SKM-1 (cell line): Measurements from ENCODE around the gene TNS3.

Source experiments
- DNase-seq: peaks from one replicate; lab custom pipeline; 2025; ENCODE audit not compliant: unreplicated experiment; lab: John Stamatoyannopoulos, UW

Gene TNS3

GRCh38 chr7:47414342-47415317 is 167.3 kb downstream of the TNS3 start:
- DNase-seq: no peak

- no peak for DNase-seq
Measured at GRCh38 chr7:47413526-47414341, 168.2 kb downstream of the TNS3 start.

GRCh38 chr7:47411901-47412300 is 170.0 kb downstream of the TNS3 start:
- no peak for DNase-seq

- no peak for DNase-seq
Measured at GRCh38 chr7:47411281-47411869, 170.5 kb downstream of the TNS3 start.

- DNase-seq: no peak
Measured at GRCh38 chr7:47408675-47409074, 173.2 kb downstream of the TNS3 start.

DNA sequence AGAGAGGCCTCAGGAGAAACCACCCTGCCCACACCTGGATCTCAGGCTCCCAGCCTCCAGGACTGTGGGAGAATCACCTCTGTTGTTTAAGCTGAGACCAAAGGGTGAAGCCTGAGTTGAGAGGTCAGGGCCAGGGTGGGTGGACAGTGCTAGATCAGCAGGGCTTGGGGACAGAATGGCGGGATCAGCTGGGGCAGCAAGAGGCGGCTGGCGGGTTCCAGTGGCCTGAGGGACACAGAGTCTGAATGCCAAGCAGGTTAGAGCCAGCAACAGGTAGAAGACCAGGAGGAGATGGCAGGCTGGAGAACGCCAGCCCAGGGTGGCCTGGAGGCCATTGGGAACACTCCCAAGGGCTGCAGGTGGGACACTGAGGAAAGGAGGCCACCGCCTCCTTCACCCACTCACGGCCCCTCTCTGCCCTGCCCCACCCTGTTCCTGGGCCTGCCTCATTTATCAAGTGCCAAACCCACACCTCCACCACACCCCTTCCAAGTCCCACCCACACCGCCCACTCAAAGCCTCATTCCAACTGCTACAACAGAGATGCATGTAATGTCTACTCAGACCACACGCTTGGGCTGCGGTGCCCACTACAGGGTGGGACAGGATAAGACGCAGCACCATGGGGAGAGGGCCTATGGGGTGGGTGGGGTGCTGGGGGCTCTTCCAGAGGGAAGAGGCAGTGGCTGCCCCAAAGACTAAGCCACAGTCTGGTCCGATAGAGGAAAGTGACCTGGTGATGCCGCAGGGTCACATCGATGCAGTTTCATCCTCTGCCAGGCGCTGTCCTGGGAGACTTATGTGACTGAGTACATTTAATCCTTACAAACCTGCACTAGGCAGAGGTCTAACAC is 173.9 kb downstream of the TNS3 start:
- no peak for DNase-seq

- DNase-seq: no peak
Measured at GRCh38 chr7:47407136-47407535, 174.8 kb downstream of the TNS3 start.

GRCh38 chr7:47406801-47407129 is 175.1 kb downstream of the TNS3 start:
- no peak for DNase-seq

DNA sequence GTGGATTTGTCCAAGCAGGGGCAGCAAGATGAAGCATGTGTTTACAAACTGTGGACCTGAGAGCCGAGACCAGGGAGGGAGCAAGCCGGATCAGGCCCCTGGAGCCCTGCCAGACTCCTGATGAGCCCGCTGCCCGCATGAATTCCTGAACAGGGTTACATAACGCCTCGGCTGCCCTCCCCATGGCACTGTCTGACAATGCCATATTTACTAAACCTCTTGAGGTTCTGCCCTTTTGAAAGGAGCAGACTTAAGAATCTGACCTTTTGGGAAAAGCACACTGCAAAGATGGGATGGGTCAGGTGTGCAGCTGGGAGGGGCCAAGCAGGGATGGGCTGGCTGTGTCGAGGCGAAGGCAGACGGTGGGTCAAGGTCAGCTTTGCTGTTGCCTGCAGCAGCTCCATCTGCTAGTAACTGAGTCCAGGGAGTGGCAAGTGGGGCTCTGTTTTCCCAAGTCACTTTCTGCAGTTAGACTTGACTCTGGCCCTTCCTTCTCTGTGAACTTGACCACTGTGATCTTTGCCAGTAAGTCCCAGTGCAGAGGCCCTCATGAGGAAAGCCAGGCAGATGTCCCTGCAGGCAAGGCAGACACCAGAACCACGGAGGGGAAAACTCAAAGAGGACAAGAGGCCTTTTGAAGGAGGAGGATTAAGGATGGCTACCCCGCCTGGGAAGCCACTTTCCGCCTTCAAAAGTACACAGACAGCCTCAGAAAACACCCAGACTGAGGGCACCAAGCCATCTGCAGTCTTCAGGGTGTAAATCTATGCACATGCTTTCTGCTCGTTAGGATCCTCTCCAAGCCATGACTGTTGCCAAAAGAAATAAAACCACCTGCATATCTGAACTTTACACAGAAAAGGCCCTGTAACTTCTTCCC is 175.8 kb downstream of the TNS3 start:
- DNase-seq: no peak

GRCh38 chr7:47405286-47405904 is 176.5 kb downstream of the TNS3 start:
- no peak for DNase-seq

DNA sequence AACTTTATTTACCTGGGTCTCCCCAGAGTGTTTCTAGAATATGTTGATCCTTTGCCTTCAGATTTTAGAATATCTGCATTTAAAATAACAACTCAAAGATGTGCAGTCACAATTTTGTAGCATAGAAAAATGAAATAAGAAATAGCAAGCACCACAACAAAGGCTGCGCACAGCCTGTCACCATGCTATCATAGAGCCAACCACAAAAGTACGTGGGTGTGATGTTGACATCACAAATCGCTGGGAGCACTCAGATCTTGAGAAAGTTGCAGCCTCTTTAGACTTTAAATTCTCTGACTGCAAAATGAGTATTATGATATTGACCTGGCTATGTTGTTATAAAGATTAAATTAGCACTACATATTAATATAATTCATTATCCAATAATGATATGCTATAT is 177.9 kb downstream of the TNS3 start:
- DNase-seq: no peak

DNA sequence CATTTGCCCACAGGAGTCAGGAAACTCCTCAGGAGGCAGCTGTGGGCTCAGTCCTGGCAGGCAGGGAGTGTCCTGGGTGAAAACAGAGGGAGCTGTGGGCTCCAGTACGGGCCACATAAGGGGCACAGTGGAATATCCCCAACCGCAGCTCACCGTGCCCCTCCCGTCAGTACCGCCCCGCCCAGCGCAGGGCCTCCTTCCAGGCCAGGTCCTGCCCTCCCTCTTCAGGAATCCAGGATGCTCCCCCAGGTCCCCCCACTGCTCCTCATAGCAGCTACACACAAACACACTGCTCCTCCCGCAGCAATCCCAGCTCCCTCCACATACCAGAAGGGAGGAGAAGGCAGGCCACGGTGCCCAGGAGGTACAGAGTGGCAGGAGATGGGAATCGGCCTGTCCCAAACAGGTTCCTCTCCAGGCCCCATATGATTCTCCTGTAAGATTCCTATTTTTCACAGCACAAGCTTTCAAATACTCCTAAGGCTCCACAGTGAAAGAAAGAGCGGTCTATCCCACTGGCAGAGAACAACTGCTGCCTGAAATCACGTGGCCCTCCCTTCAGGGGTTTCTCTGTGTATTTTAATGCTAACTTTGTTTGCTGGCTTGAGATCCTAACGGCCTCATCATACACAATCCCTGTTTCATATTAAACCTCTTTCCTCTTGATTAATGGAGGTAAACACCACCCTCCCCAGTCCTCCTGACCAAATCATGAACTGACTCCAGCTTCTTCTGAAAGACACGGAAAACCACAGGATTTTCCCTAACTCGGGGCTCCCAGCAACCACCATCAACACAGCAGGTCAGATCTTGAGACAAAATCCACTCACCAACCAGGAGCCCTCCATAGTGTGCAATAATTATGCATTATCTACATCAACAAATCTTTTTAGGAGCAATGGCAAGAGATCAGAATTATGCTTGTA is 178.7 kb downstream of the TNS3 start:
- DNase-seq: no peak

- no peak for DNase-seq
Measured at GRCh38 chr7:47401611-47402570, 180.0 kb downstream of the TNS3 start.

DNA sequence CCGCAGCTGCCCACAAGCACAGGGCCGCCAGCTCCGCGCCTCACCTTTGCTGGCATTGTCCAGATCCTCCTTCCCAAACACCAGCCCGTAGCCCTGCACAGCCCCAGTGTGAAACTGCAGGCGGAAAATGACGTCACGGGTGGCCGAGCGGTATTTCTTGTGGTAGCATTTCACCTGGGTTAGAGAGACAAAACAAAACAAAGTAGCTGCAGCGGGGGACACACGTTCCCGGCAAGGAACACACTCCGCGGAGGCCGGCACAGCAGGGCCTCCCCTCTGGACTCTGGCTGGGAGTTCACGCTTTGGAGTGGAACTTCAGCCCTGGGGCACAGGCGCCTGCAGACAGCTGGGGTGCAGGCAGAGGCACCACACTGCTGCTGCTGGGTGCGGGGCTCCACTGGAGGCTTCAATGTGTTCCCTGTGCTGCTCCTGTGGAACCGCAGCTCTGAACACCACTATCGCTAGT is 181.1 kb downstream of the TNS3 start:
- DNase-seq: no peak

DNA sequence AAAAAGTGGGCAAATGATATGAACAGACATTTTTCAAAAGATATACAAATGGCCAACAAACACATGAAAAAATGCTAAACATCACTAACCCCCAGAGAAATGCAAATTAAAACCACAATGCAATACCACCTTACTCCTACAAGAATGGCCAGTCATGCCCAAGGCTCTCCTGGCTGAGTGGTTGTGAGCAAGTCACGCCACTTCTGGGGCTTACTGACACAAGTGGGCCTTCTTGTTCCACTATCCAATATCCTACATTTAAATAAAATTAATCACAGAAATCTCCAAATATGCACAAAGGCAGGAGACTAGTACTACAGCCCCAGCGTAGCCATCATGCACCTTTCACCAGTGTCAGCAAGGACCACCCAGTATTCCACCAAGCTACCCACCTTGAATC is 181.9 kb downstream of the TNS3 start:
- no peak for DNase-seq

- DNase-seq: no peak
Measured at GRCh38 chr7:47394751-47395252, 187.1 kb downstream of the TNS3 start.

GRCh38 chr7:47394216-47394615 is 187.7 kb downstream of the TNS3 start:
- DNase-seq: no peak
